Loucy (cell line): ENCODE results near the gene HSDL1.

Experiments
- CTCF ChIP-seq: fragments of 200-600 bp; sonication (generic); conservative IDR thresholded peaks from 2 replicates; pipeline ENCODE4 v1.5.1; 2014; ENCODE audit warnings: mild to moderate bottlenecking, antibody characterized with exemption, low read length
- EZH2phosphoT487 ChIP-seq: fragments of 200-600 bp; IDR thresholded peaks from 2 replicates; pipeline ENCODE4 v1.6.1; 2018; ENCODE audit warnings: antibody characterized with exemption, mild to moderate bottlenecking, moderate library complexity, borderline replicate concordance

- TF ChIP-seq CTCF = no peak
- no peak for TF ChIP-seq EZH2phosphoT487
Measured at GRCh38 chr16:84159007-84159406, 14.0 kb upstream of the HSDL1 start.
